ENCODE results near the gene MT1HL1.

GRCh38 chr1:237031480-237031879 is 27.2 kb upstream of the MT1HL1 start:
- TF ChIP-seq POLR2A (IDR thresholded peaks at IDR 0.05) (no peak), CTCF (IDR thresholded peaks at IDR 0.05) (no peak)

All from uterus (tissue), 2 donors.